HG02938 (cell line): ENCODE results near the gene THBS2.
"Not testable (repeated sequence)": the region's sequence is repeated elsewhere in the genome, so short reads cannot be mapped to it uniquely, and the experiment has no call there.

ENCODE experiments used
- ATAC-seq: cut with Tn5 transposase; IDR thresholded peaks from one replicate; pipeline ENCODE4 v1.9.1; 2021; ENCODE audit warnings: mild to moderate bottlenecking, moderate library complexity; ENCODE audit not compliant: unreplicated experiment

The THBS2 gene

DNA sequence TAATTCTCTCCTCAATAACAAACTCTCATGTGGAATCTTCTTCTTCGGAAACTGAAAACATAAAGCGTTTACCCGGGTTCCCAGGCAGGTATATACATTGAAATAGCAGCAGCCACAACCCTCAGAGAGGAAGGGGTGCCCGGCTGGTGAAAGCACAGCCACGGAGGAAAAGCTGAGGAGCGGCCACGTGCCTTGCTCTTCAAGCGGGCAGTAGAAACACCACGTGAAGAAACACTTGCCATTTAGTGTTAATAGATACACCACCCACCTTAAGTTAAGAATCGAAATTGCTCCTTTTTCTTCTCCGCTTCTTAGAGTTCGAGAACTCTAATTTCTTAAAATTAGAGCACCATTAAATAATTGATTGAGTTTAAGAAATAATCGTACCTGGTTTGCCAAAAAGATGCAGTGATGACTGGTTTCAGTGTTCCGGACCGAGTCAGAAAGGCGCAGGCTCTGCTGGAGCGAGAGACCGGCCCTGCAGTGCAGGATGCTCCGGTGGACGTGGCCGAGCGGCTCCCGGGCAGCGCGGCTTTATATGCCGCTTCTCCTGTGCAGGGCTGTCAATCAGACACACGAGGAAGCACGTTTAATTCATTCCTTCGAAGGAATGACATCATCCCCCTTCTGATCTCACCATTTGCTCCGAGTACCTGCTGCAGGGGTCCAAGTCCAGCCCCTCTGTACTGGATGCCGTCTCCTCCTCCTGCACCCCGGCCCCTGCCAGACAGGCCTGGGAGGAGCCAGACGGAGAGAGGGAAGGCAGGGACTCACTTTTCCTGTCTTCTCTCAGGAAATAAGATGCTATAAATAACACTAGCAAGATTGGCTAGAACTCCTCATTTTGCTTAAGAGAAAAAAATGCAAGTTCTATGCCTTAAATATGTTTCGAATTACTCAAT, at the start of gene THBS2:
Gene THBS2 (minus strand): TSS at position 510 of the 902 bp plus-strand sequence. CDS start 3,062 bp downstream, outside the sequence.
- ATAC-seq = no peak

DNA sequence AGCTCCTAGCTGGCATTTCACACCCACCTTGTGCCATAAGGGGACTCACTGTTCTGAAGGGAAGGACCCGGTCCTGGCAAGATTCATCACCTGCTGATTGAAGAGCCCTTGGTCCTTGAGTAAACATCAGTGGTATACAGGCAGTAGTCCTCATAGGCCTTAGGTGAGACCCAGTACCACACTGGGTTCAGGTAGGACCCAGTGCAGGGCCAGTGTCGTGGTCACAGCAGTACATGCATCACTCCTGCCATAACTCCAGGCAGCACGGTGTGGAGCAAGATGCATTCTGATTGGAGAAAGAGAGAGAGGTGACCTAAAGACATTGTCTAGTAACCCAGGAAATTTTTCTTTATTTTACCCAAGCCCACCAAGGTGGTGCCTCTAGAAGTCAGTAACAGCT, 49.1 kb upstream of the THBS2 start:
- ATAC-seq = no peak

DNA sequence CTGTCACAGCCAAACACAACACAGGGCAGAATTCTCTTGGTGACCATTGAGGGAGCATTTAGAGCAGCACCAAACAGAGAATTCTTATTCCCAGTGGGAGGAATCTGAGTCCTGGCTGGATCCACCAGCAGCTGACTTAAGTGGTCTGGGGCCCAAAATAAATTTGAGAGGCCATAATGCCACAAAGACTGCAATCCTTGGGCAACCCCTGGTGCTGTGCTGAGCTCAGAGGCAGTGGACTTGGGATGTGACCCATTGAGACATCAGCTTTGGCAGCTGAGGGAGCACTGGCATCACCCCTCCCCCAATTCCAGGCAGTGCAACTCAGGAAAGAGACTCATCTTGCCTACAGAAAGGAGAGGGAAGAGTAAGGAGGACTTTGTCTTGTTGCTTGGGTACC, 48.6 kb upstream of the THBS2 start:
- ATAC-seq = no peak

DNA sequence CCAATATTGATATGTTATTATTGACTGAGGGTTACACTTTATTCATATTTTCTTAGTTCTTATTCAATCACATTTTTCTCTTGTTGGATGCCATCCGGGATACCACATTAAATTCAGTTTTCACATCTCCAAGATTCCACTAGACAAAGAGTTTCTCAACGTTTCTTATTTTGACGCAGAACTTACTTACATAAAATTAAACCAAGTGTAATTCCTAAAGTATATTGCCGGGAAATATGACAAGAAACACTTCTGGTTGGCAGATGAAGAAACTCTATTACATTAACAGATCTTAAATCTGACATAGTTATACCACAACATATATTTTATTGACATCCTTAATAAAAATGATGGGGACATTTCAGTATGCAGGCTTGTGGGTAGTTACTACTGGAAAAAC, 47.3 kb upstream of the THBS2 start:
- ATAC-seq = no peak

DNA sequence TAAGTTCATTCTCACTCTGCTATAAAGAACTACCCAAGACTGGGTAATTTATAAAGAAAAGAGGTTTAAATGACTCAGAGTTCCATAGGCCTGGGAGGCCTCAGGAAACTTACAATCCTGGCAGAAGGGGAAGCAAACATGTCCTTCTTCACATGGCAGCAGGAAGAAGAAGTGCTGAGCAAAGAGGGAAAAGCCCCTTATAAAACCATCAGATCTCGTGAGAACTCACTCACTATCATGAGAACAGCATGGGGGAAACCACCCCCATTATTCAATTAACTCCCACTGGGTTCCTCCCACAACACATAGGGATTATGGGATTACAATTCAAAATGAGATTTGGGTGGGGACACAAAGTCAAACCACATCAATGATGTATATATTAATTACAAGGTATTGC, 45.0 kb upstream of the THBS2 start:
- ATAC-seq = not testable (repeated sequence)

DNA sequence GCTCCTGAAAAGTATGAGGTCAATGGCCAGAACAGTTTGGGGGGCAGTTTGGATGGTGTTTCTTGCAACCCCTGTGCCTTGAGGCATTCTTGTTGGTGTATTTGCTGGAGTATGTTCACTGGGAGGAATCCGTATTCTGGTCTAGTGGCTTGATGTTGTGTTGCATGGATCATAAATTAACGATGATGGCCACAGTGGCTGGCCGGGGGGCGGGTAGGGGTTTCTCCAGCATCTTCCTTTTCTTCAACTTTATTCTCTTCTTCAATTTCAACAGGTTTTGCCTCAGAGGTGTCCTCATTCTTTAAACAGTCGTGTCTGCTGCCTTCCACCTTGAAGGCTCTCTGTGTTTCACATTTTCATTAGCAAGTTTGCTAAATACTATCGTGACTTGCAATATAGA, 43.0 kb upstream of the THBS2 start:
- ATAC-seq = no peak

DNA sequence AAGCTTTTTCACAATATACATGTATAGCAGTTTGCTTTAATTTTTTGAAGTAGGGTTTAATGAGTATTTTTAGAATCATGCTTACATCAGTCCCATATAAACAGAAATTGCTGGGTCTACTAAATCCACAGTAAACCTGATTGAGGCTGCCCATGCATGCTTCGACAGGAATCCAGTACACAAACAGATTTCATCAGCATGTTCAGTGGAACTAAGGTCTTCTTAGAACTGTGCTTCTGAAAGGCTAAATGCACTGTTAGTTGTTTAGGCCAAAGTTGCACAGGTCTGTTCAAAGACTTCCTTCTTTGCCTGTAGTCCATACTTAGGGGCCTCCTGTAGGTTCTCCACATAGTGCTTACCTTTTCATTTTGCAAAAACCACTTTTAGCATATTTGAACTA, 42.5 kb upstream of the THBS2 start:
- no peak for ATAC-seq

DNA sequence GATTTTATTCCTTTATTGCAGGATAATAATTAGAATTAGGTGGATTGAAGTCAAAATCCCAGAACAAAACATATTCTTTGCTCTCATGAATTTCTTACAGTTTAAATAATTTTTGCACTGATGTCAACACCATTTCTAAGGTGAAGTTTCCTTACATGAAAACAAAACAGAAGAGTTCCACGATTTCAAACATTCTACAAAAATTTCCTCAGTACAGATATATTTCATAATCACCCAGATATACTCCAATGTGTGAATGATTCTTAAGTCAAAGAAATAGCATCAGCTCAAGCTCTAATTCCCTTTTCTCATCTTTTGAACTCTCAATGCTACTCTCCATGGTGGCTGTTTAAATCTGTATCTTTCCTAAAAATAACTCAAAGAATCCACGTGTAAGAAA, 39.5 kb upstream of the THBS2 start:
- no peak for ATAC-seq

GRCh38 chr6:169292338-169293124, 38.9 kb upstream of the THBS2 start:
- ATAC-seq = no peak

DNA sequence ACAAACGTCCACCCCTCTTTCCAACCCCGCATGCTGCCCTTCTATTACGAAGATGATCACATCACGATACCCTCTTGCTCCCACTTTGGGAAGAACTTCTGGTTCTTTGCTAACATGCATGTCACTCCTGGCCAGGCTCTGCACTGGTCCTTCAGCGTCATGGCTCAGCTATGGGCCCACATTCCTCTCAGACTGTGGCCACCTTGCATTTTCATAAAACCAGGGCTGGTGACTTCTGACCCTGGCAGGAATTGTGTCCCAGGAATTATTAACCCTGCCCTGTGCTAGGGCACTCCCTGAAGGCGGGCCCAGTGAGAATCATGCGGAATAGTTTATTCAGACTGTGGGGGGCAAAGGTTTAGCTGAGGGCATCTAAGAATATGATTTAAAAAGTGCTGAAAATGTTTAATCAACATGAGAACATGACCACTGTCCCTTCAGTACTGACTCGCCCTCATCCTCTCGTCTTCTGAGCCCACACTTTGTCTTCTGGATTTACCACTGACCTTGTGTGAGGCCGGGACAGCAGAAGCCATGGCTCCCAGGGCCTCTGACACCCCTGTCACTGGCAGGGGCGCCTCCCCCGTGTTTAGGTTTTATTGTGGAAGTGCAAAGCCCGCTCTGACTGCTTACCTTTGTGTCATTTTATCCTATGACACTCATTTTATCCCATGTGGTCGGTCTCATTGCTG, 38.1 kb upstream of the THBS2 start:
- ATAC-seq = no peak

GRCh38 chr6:169291148-169291547, 37.5 kb upstream of the THBS2 start:
- ATAC-seq = no peak

- ATAC-seq = no peak
These were observed 36.1 kb upstream of the THBS2 start for GRCh38 chr6:169289619-169290339.

- ATAC-seq = no peak
These were observed 35.6 kb upstream of the THBS2 start for GRCh38 chr6:169289257-169289618.

- no peak for ATAC-seq
These were observed 34.9 kb upstream of the THBS2 start for GRCh38 chr6:169288591-169288990.

DNA sequence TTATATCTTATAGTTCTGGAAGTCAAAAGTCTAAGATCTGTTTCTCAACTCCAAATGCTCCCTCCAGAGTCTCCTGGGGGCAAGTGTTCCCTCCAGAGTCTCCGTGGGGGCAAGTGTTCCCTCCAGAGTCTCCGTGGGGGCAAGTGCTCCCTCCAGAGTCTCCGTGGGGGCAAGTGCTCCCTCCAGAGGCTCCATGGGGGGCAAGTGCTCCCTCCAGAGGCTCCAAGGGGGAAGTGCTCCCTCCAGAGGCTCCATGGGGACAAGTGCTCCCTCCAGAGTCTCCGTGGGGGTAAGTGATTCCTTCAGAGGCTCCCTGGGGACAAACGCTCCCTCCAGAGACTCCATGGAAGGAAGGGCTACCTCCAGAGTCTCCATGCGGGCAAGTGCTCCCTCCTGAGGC, 34.0 kb upstream of the THBS2 start:
- ATAC-seq = no peak

DNA sequence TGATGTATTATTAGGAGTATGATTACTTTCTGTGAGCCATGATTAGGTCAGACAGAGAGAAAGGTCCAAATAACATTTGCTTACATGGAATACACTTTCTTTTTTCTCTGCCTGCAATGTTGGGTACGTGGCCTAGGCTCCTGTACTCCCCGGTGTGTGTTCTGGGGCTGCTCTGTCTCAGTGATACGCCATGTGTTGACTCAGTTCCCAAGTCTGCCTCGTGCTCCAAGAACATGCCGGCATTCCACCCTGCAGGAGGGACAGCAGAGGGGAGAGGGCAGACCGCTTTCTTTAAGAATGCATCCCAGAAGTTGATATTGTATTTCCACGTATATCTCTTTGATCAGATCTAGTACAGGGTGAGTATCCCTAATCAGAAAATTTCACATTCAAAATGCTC, 33.3 kb upstream of the THBS2 start:
- no peak for ATAC-seq

GRCh38 chr6:169285165-169285564, 31.5 kb upstream of the THBS2 start:
- ATAC-seq = no peak

DNA sequence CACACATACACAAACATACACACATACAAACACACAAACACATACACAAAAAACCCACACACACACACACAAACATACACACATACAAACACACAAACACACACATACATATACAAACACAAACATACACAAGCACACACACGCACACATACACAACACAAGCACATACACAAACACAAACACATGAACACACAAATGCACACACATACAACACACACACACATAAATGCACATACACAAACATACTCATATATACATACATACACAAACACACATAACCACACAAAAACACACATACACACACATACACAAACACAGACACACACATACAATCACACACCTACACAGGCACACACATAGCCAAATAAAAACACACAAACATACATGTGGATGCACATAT, 30.3 kb upstream of the THBS2 start:
- ATAC-seq = no peak

GRCh38 chr6:169282043-169282442, 28.4 kb upstream of the THBS2 start:
- no peak for ATAC-seq

GRCh38 chr6:169277619-169278018, 24.0 kb upstream of the THBS2 start:
- no peak for ATAC-seq

GRCh38 chr6:169274781-169275180, 21.1 kb upstream of the THBS2 start:
- no peak for ATAC-seq
